ENCODE measurements around the gene ALG1L2.

Gene ALG1L2

DNA sequence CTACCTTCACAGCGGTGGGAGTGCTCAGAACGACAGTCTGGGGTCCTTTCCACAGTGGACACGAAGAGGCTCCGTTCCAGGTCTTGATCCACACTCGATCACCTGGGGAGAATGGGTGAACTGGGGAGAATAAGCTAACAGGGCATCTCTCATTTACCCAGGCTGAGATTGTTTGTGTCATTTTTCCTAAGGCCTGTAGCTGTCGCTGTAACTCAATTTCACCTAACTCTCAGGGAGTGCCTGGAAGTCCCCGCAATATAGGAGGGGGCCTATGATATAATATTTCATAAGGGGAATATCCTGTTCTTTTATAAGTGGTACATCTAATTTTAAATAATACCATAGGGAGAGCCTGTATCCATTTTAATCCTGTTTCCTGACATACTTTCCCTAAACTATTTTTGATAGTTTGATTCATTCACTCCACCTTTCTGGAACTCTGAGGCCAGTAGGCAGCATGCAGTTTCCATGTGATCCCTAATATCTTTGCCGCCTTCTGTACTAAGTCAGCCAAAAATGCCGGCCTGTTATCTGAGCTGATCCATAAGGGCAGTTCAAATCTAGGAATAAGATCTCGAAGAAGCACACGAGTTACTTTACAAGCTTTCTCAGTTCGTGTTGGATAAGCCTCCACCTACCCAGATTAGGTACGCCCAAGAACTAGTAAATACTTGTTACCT is 62.2 kb downstream of the ALG1L2 start:
- peak; percentile 36; the same call in 1 of the 2 replicates for TF ChIP-seq RAD21 (IDR thresholded peaks at IDR 0.05; ENCODE audit: low read depth)

- 0 out of 2 replicates have a peak, but pooled peaks have one; percentile 34 for TF ChIP-seq MAX (IDR thresholded peaks at IDR 0.05)
Measured at GRCh38 chr3:130144328-130144650, 62.7 kb downstream of the ALG1L2 start.

Data from Ishikawa (cell line).